ENCODE measurements around the gene ARFGEF3.

- TF ChIP-seq, protein P1, sequence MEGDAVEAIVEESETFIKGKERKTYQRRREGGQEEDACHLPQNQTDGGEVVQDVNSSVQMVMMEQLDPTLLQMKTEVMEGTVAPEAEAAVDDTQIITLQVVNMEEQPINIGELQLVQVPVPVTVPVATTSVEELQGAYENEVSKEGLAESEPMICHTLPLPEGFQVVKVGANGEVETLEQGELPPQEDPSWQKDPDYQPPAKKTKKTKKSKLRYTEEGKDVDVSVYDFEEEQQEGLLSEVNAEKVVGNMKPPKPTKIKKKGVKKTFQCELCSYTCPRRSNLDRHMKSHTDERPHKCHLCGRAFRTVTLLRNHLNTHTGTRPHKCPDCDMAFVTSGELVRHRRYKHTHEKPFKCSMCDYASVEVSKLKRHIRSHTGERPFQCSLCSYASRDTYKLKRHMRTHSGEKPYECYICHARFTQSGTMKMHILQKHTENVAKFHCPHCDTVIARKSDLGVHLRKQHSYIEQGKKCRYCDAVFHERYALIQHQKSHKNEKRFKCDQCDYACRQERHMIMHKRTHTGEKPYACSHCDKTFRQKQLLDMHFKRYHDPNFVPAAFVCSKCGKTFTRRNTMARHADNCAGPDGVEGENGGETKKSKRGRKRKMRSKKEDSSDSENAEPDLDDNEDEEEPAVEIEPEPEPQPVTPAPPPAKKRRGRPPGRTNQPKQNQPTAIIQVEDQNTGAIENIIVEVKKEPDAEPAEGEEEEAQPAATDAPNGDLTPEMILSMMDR (conservative IDR thresholded peaks at IDR 0.05; ENCODE audit: low read depth, low read length): no peak
- no peak for TF ChIP-seq EZH2 (IDR thresholded peaks at IDR 0.05; ENCODE audit: borderline replicate concordance, low read depth, low read length, poor library complexity, severe bottlenecking)
Measured at GRCh38 chr6:138157986-138158638, 3.6 kb upstream of the ARFGEF3 start.

Measured in A673 (cell line).